H1 (cell line): Measurements from ENCODE around the gene KRTAP10-7. TPM values are rescaled to one million over a fixed set of nuclear protein-coding genes. Genes with fewer than 3 reads are reported as not detected.

ENCODE experiments used
- CTCF ChIA-PET: fragments of 300-600 bp; sonication (Branson Sonifier 250); formaldehyde crosslinking; loops from one replicate; lab custom pipeline; 2021; ENCODE audit not compliant: partially characterized antibody; lab: Charles Lee
- POLR2A ChIA-PET: fragments of 300-600 bp; sonication (Branson Sonifier 250); formaldehyde crosslinking; loops from one replicate; lab custom pipeline; 2021; ENCODE audit warnings: inconsistent platforms; ENCODE audit not compliant: partially characterized antibody; lab: Charles Lee
- DNase-seq, 2 experiments: peaks; one replicate each; pipeline versions ENCODE4 v3.0.0 to v3.0.0-alpha.2; 2010 to 2022; ENCODE audit warnings: low spot score in 2 of 2, low read depth in 1 of 2, mixed read lengths in 1 of 2
- FAIRE-seq: peaks from 2 replicates; lab custom pipeline; 2011; peaks lifted over from hg19 to GRCh38; lab: Jason Lieb, UNC
- H2AFZ ChIP-seq: 2 replicates; pipeline ENCODE4 v1.8.1; 2012; ENCODE audit warnings: low read length, inconsistent platforms
- H2AK5ac ChIP-seq: 2 replicates; pipeline ENCODE4 v1.6.1; 2013; ENCODE audit warnings: low read depth, low read length
- H2BK120ac ChIP-seq: replicated peaks from 2 replicates; pipeline ENCODE3; 2013; ENCODE audit warnings: low read depth, low read length, inconsistent platforms
- H2BK12ac ChIP-seq: 2 replicates; pipeline ENCODE4 v1.6.1; 2013; ENCODE audit warnings: low read depth, low read length
- H2BK15ac ChIP-seq: 2 replicates; pipeline ENCODE4 v1.6.1; 2013; ENCODE audit warnings: low read length
- H2BK20ac ChIP-seq: 2 replicates; pipeline ENCODE4 v1.6.1; 2013; ENCODE audit warnings: low read length
- H2BK5ac ChIP-seq: 2 replicates; pipeline ENCODE4 v1.6.1; 2013; ENCODE audit warnings: low read depth, low read length
- H3K14ac ChIP-seq: 2 replicates; pipeline ENCODE4 v1.6.1; 2013; ENCODE audit warnings: inconsistent platforms; ENCODE audit not compliant: insufficient read length
- H3K18ac ChIP-seq: 2 replicates; pipeline ENCODE4 v1.6.1; 2013; ENCODE audit warnings: low read length; ENCODE audit errors: extremely low read depth
- H3K23ac ChIP-seq: 2 replicates; pipeline ENCODE4 v1.6.1; 2013; ENCODE audit warnings: inconsistent platforms; ENCODE audit not compliant: insufficient read length
- H3K23me2 ChIP-seq: 2 replicates; pipeline ENCODE4 v1.6.1; 2013; ENCODE audit warnings: low read depth, low read length
- H3K27ac ChIP-seq: 2 replicates; pipeline ENCODE4 v1.6.1; 2011; ENCODE audit warnings: low read depth, low read length, inconsistent platforms
- H3K27me3 ChIP-seq, 4 experiments: replicated peaks in 1 of 4; 1 replicate in 1 of 4; 2 replicates in 3 of 4; pipeline versions ENCODE4 v1.6.1 to v1.8.1; 2011 to 2013; ENCODE audit warnings: low read length in 3 of 4, mild to moderate bottlenecking in 3 of 4, inconsistent platforms in 2 of 4, mixed read lengths in 2 of 4, moderate library complexity in 1 of 4; ENCODE audit not compliant: control insufficient read depth in 3 of 4, insufficient read depth in 3 of 4; ENCODE audit errors: extremely low read depth in 1 of 4
- H3K36me3 ChIP-seq, 4 experiments: 2 replicates each; pipeline versions ENCODE4 v1.6.1 to v1.8.1; 2011 to 2013; ENCODE audit warnings: mild to moderate bottlenecking in 4 of 4, low read length in 3 of 4, moderate library complexity in 2 of 4, control low read depth in 1 of 4, inconsistent platforms in 1 of 4; ENCODE audit not compliant: insufficient read depth in 4 of 4, control insufficient read depth in 2 of 4
- H3K4ac ChIP-seq: replicated peaks from 2 replicates; pipeline ENCODE3; 2013; ENCODE audit warnings: low read length, low read depth, mixed read lengths, inconsistent platforms; ENCODE audit not compliant: insufficient read length
- H3K4me1 ChIP-seq, 4 experiments: replicated peaks in 1 of 4; 1 replicate in 1 of 4; 2 replicates in 3 of 4; pipeline versions ENCODE4 v1.6.1 to v1.8.1; 2011 to 2013; ENCODE audit warnings: low read length in 3 of 4, inconsistent platforms in 2 of 4, mixed read lengths in 1 of 4; ENCODE audit not compliant: insufficient read depth in 4 of 4, control insufficient read depth in 3 of 4
- H3K4me2 ChIP-seq, 2 experiments: 2 replicates each; pipeline versions ENCODE4 v1.6.1 to v1.8.1; 2011 to 2013; ENCODE audit warnings: low read depth in 2 of 2, low read length in 2 of 2, control low read depth in 1 of 2, inconsistent platforms in 1 of 2, mild to moderate bottlenecking in 1 of 2; ENCODE audit not compliant: insufficient read depth in 1 of 2
- H3K4me3 ChIP-seq, 4 experiments: fragments of 200-600, 300-600 bp in 1 of 4; sonication (generic), shearing (Covaris generic), sonication (Bioruptor Twin) in 1 of 4; 2 replicates each; pipeline versions ENCODE4 v1.5.1 to v1.8.1; 2011 to 2016; ENCODE audit warnings: low read length in 4 of 4, low read depth in 3 of 4, control low read depth in 2 of 4, inconsistent platforms in 2 of 4, mild to moderate bottlenecking in 2 of 4, mixed read lengths in 1 of 4, moderate library complexity in 1 of 4; ENCODE audit not compliant: insufficient read depth in 2 of 4; ENCODE audit errors: extremely low read depth in 1 of 4
- H3K56ac ChIP-seq: replicated peaks from 2 replicates; pipeline ENCODE3; 2013; ENCODE audit warnings: low read depth, mild to moderate bottlenecking, mixed read lengths, low read length, inconsistent platforms; ENCODE audit not compliant: insufficient read length
- H3K79me1 ChIP-seq: 2 replicates; pipeline ENCODE4 v1.6.1; 2013; ENCODE audit warnings: low read depth, low read length, control low read depth
- H3K79me2 ChIP-seq, 2 experiments: 2 replicates each; pipeline versions ENCODE4 v1.6.1 to v1.8.1; 2012 to 2013; ENCODE audit warnings: low read length in 2 of 2, mild to moderate bottlenecking in 2 of 2, inconsistent platforms in 1 of 2; ENCODE audit not compliant: insufficient read depth in 2 of 2, control insufficient read depth in 1 of 2
- H3K9ac ChIP-seq, 4 experiments: replicated peaks in 1 of 4; 1 replicate in 1 of 4; 2 replicates in 3 of 4; pipeline versions ENCODE4 v1.6.1 to v1.8.1; 2011 to 2013; ENCODE audit warnings: low read depth in 3 of 4, low read length in 3 of 4, control low read depth in 2 of 4, mild to moderate bottlenecking in 2 of 4, moderate library complexity in 2 of 4, inconsistent platforms in 1 of 4; ENCODE audit errors: extremely low read depth in 1 of 4
- H3K9me3 ChIP-seq, 2 experiments: 2 replicates each; pipeline versions ENCODE4 v1.6.1 to v1.8.1; 2012 to 2013; ENCODE audit warnings: mild to moderate bottlenecking in 2 of 2, moderate library complexity in 2 of 2, control low read depth in 1 of 2, inconsistent platforms in 1 of 2, low read depth in 1 of 2, low read length in 1 of 2, mixed read lengths in 1 of 2; ENCODE audit not compliant: insufficient read depth in 2 of 2
- H4K20me1 ChIP-seq, 2 experiments: replicated peaks in 1 of 2; 2 replicates each; pipeline versions ENCODE3 to v1.8.1; 2011 to 2013; ENCODE audit warnings: inconsistent platforms in 2 of 2, low read length in 2 of 2, mild to moderate bottlenecking in 1 of 2; ENCODE audit not compliant: insufficient read depth in 2 of 2, control insufficient read depth in 1 of 2
- H4K5ac ChIP-seq: 2 replicates; pipeline ENCODE4 v1.6.1; 2013; ENCODE audit warnings: low read length, low read depth, mixed read lengths, inconsistent platforms; ENCODE audit not compliant: insufficient read length
- H4K8ac ChIP-seq: 2 replicates; pipeline ENCODE4 v1.8.0; 2013; ENCODE audit warnings: mild to moderate bottlenecking, moderate library complexity, low read length, inconsistent platforms; ENCODE audit not compliant: insufficient read depth; ENCODE audit errors: extremely low read depth
- H4K91ac ChIP-seq: replicated peaks from 2 replicates; pipeline ENCODE3; 2013; ENCODE audit warnings: low read length, mixed read lengths, inconsistent platforms; ENCODE audit not compliant: insufficient read length
- EP300 ChIP-seq, 2 experiments: IDR thresholded peaks; 1 replicate in 1 of 2; 2 replicates in 1 of 2; pipeline ENCODE4 v1.6.1; 2011 to 2012; ENCODE audit warnings: low read depth in 2 of 2, low read length in 2 of 2, mild to moderate bottlenecking in 2 of 2, borderline replicate concordance in 1 of 2, inconsistent platforms in 1 of 2, moderate library complexity in 1 of 2
- HDAC6 ChIP-seq: IDR thresholded peaks from one replicate; pipeline ENCODE4 v1.7.1; 2012; ENCODE audit warnings: low read depth, mild to moderate bottlenecking, inconsistent platforms, low read length, moderate library complexity
- KDM5A ChIP-seq: fragments of 200-600 bp; IDR thresholded peaks from 2 replicates; pipeline ENCODE4 v1.7.1; 2012; ENCODE audit warnings: mild to moderate bottlenecking, low read length, inconsistent platforms, mixed read lengths
- SAP30 ChIP-seq: fragments of 300-600 bp; sonication (generic); IDR thresholded peaks from 2 replicates; pipeline ENCODE4 v1.7.1; 2012; ENCODE audit warnings: low read length, moderate library complexity, mild to moderate bottlenecking, inconsistent platforms; ENCODE audit not compliant: insufficient read depth, insufficient replicate concordance
- WGBS, 2 experiments: shearing (Covaris generic) in 1 of 2; methylation state at CpG; one replicate each; pipeline versions ENCODE4 v1.1.6 to v1.1.7; 2013 to 2015; ENCODE audit warnings: low lambda C conversion rate in 2 of 2, mixed read lengths in 2 of 2, inconsistent platforms in 1 of 2, low coverage in 1 of 2, missing lambda C conversion rate in 1 of 2; ENCODE audit not compliant: insufficient replicate concordance in 2 of 2, insufficient coverage in 1 of 2, insufficient read length in 1 of 2; ENCODE audit errors: extremely low coverage in 1 of 2, missing lambda C conversion rate in 1 of 2; 5-methylcytosine and 5-hydroxymethylcytosine counted together
- polyA plus RNA-seq, 7 experiments: library from polyadenylated mRNA; depleted of rRNA in 3 of 7; stranded (reverse) in 5 of 7; unstranded in 2 of 7; fragments of >200 nt in 5 of 7; fragments of 200-250 nt in 2 of 7; gene quantifications; 1 replicate in 5 of 7; 2 replicates in 1 of 7; 4 replicates in 1 of 7; pipeline versions ENCODE4 v1.2.1 to v1.2.3, GENCODE V29; 2011 to 2013; ENCODE audit warnings: missing spikeins in 2 of 7, mixed read lengths in 2 of 7
- total RNA-seq: library from RNA; stranded (reverse); fragmentation: NEBNext Ultra II Directional; extraction: Animal tissue kit (Norgen Biotek cat#: 25700); gene quantifications from 2 replicates; pipeline ENCODE4 v1.2.1, GENCODE V29; 2021
- TF ChIP-seq, protein P1 (sequence below), 3 experiments: IDR thresholded peaks; 1 replicate in 2 of 3; 2 replicates in 1 of 3; pipeline versions ENCODE4 v1.5.1 to v1.6.1; 2011; ENCODE audit warnings: low read length in 3 of 3, mild to moderate bottlenecking in 3 of 3, inconsistent platforms in 2 of 3, low read depth in 1 of 3, moderate library complexity in 1 of 3; ENCODE audit not compliant: insufficient read depth in 1 of 3; ENCODE audit errors: control extremely low read depth in 1 of 3

The KRTAP10-7 gene
- total and polyA plus RNA-seq, 2 of the 8 experiments (the other 6 are each of a cell fraction or from before 2014, with no cell fraction given), result not detected

DNA sequence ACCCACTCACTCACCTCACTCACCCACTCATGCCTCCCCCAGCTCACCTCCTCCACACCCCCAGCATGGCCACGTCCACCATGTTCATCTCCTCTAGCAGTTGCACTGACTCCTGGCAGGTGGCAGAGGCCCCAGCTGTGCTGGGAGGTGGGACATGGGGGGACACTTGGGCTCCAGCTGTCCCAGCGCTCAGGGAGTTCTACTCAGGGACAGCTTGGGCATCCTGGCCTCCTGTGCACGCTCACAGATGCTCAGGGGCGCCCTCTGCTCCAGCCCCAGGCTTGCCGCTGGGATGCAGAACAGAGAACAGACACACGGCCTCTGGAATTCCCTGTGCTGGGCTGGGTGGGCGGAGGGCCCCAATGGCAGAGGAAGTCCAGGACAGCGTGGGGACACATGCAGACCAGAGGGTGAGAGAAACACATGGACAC lies 16.7 kb downstream of the KRTAP10-7 start:
- Histone ChIP-seq H3K27ac (no peak overlapping the region), H4K91ac (peak overlapping the region; percentile 55), H3K4me1 (peaks cover 0 to 6% (median 2%) of the 10 kb centered on the region in 4 experiments; a peak in 4 of 7 replicates), H3K18ac (peak overlapping the region; percentile 32; the same call in 1 of the 2 replicates), H3K79me2 (no peaks in the 10 kb centered on the region), H2BK15ac (0 out of 2 replicates have a peak overlapping the region, but pooled peaks have one; percentile 46), H2BK120ac (no peak overlapping the region), H3K36me3 (no peaks in the 10 kb centered on the region), H2BK12ac (peak overlapping the region; percentile 84; the same call in 1 of the 2 replicates), H4K8ac (no peak overlapping the region), H2AFZ (no peak overlapping the region), H3K56ac (no peak overlapping the region), H3K23ac (no peak overlapping the region), H3K14ac (no peak overlapping the region), H3K79me1 (no peaks in the 10 kb centered on the region; the same call in 1 of the 2 replicates), H4K20me1 (peaks cover 0 to 1% of the 10 kb centered on the region in 2 experiments), H3K27me3 (no peaks in the 10 kb centered on the region), H3K4ac (peak overlapping the region; percentile 28), H3K23me2 (no peaks in the 10 kb centered on the region), H3K9ac (no peak overlapping the region), H3K4me3 (no peak overlapping the region), H3K9me3 (peaks cover 6 to 7% of the 10 kb centered on the region in 2 experiments; a peak in 2 of 4 replicates), H2BK20ac (no peak overlapping the region; the same call in 1 of the 2 replicates), H4K5ac (no peak overlapping the region), H3K4me2 (no peak overlapping the region), H2BK5ac (no peak overlapping the region; the same call in 1 of the 2 replicates), H2AK5ac (no peak overlapping the region)
- ChIA-PET CTCF (interaction anchor here (0.7 to 4.0 kb wide), 12 partner anchors 9 to 184 kb away, joined by 3 to 16 read pairs (median 4); partner anchors contain the start of genes KRTAP10-9 and UBE2G2), POLR2A (interaction anchor here (0.7 to 1.7 kb wide), 4 partner anchors 17 to 97 kb away, joined by 3 to 4 read pairs (median 3); no protein-coding TSS in a partner anchor)
- FAIRE-seq (no peak), DNase-seq (peak in 1 of 2 experiments; percentile 53)
- 69% methylated on average over 8 of the region's 8 CpGs; no CpG with 5 or more reads in 1 of the 2 experiments for WGBS, 2 experiments
- TF ChIP-seq HDAC6 (no peak), SAP30 (no peak), EP300 (IDR thresholded peaks at IDR 0.05; ENCODE audit: borderline replicate concordance in 1 of 2, low read depth in 2 of 2, low read length in 2 of 2) (no peak), KDM5A (no peak)
- TF ChIP-seq, protein P1, sequence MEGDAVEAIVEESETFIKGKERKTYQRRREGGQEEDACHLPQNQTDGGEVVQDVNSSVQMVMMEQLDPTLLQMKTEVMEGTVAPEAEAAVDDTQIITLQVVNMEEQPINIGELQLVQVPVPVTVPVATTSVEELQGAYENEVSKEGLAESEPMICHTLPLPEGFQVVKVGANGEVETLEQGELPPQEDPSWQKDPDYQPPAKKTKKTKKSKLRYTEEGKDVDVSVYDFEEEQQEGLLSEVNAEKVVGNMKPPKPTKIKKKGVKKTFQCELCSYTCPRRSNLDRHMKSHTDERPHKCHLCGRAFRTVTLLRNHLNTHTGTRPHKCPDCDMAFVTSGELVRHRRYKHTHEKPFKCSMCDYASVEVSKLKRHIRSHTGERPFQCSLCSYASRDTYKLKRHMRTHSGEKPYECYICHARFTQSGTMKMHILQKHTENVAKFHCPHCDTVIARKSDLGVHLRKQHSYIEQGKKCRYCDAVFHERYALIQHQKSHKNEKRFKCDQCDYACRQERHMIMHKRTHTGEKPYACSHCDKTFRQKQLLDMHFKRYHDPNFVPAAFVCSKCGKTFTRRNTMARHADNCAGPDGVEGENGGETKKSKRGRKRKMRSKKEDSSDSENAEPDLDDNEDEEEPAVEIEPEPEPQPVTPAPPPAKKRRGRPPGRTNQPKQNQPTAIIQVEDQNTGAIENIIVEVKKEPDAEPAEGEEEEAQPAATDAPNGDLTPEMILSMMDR (IDR thresholded peaks at IDR 0.05; ENCODE audit: control extremely low read depth in 1 of 3, insufficient read depth in 1 of 3, low read depth in 1 of 3, low read length in 3 of 3), result peak in 1 of 3 experiments; percentile 22; a peak in 1 of 4 replicates
